Ammon's horn (tissue), 1 donor: Measurements from ENCODE around the gene FHL3.

Experiments
- DNase-seq: peaks from one replicate; pipeline ENCODE4 v3.0.0-alpha.2; 2016; ENCODE audit warnings: low spot score

FHL3 gene, protein sequence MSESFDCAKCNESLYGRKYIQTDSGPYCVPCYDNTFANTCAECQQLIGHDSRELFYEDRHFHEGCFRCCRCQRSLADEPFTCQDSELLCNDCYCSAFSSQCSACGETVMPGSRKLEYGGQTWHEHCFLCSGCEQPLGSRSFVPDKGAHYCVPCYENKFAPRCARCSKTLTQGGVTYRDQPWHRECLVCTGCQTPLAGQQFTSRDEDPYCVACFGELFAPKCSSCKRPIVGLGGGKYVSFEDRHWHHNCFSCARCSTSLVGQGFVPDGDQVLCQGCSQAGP

DNA sequence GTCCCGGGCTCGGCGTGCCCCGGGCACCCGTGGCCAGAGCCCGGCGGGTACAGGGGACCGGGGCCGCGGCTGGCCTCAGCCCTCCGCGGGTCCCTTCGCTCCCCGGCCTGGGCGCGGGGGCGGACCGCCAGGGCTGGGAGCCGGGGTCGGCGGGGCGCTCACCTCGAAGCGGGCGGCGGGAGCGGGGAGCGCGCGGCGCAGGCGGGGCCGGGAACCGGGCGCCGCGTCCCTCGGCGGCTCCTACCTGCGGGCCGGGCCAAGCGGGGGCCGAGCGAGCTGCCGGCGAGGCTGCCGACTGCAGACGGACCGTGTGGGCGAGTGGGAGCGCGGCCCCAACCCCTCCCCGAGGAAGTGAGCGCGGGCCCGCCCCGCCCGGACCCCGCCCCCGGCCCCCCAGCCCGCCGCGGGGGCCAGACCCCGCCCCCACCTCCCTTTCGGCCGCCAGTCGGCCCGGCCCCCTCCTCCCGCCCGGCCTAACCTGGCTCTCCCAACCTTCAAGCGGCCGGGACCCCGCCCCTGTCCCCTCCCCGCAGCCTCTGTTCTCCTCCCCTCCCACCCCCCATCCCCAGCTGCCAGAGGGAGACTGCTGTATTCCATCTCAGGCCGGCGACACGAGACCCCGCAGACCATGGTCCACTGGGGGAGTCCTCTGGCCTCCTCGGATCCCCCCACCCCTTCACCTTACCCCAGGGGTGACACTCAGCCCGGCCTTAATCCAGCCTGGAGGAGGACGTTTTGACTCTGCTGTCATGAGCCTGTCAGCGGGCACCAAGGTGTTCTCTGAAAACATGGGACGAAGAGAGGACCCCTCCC, at the start of gene FHL3:
Gene FHL3, minus strand, starts transcription at position 320 of the 813 bp plus-strand sequence. CDS start 6,102 bp downstream, outside the sequence.
- DNase-seq: peak; percentile 27

DNA sequence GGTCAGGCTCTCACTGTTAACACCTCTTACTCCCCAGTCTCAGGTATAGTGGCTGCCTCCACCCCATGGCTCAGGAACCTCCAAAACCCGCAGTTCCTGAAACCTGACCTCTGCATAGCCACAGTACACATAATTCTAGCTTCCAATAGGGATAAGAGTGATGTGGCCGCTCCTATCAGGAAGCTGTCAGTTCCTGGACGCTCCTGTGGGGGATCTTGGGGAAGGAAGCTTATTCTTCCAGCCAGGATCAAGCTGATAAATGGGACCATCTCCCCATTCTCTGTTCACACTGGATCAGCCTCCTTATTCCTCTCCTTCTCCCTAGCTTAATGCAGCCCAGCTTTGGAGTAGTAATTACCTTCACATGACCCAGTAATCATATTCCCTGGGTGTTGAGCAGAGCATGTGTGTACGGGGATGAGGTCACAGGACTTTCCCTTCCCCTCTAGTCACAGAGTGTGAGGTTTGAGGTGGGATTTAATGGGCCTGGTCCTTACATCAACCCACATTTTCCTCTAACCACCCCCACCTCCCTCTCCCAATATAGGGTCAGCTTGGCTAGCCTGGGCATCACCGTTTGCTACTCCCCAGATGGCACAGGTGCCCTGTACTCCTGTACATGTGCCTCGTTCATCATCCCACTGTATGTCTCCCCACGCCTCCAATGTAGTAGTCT, 48.2 kb upstream of the FHL3 start:
- DNase-seq: no peak

DNA sequence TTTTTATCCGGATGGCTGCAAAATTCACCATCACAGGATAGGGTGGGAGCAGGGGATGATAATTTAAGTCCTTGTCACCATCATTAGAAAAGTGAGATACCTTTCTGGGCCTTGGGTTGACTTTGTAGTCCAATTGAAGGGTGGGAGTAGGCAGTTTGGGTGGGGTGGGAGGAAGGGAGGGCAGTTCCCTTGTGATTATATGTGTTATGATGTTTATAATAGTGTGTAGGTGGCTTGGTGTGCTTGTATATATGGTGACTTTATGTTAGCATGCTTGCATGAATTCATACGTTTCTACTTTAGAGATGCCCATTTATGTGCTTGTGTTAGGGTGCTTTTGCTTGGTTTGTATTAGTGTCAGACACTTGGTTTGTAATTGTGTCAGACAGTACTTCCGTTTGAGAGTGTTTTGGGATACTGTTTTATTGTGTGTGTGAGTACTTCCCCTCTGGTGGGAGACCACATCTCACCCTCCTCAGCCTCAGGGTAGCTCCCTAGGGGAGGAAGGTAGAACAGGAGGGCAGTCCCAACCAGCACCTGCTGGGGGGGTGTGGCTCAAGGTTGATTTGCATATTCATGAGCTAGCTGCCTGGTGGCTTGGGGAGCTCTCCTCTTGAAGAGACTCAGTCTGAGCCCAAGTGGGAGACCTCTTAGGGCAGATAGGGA, 47.6 kb upstream of the FHL3 start:
- no peak for DNase-seq

DNA sequence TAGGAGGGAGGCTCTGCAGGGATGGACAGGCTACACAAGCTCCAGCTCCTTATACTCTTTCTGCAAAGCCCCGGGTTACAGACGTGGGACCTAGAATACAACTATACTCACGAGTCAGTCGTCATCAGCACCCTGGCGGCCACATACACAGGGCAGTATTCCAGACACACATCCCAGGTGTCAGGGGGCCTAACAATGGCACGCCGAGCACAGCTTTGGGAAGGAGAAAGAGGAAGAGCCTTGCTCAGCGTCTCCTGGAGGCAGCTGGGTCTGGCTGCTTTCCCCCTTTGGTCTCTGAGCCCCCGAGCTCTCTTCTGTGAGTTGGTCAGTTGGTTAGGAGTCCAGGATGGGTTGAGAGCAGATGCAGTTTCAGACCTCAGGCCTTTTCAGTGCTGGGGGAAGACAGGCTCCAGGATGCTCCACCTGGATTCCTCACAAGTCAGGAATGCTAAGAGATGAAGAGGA, 45.8 kb upstream of the FHL3 start:
- DNase-seq: no peak

DNA sequence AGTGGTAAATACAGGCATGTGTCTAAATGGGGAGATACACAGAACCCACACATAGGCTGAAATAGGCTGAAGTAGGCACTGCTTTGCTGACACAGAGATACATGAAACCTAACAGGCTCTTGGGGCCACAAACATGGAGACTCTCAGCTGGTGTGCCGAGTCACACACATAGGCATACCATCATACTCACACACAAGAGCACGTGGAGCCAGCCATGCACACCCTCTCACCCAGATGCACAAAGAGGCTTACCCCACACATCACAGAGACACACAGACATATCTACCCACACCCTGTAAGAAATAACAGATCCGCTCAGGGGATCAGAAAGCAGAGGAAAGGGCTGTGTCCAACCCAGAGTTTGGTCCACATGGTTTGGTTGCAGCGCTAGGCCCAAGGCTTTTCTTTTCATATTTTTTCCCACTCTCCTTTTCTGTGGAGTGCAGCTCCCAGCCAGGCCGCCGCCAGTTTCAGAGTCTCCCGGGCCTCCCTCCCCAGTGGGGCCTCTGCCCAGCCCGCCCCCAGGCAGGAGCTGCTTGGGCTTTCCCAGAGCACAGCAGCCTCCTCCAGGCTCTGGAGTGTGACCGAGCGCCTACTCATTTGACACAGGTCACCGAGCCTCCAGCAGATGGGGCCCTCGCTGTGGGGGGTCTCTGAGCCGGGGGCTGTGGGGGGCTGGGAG, 45.2 kb upstream of the FHL3 start:
- DNase-seq: no peak

DNA sequence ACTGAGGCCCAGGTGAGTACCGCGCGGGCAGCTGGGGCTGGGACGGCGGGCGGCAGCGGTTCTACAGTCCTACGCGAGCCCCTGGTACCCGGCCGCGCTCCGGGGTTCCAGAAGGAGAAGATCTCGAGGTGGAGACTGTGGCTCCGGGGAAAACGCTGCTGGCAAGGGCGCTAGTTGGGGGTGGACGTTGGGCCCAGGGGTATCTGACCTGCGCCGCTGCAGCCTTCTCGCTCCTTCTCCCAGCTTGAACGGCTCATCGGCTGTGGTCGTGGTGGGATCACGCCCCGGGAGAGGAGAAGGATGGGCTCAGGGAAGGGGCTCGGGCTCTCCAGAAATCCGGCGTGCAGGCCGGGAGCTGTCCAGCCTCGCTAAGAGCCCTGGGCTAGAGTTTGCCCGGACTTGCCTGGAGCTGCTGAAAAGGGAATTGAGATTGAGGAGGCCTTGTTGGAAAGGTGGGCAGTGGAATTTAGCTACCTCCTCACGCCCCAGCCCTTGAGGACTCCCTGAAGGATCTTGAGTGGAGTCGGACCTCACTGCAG, 42.4 kb upstream of the FHL3 start:
- DNase-seq: no peak

DNA sequence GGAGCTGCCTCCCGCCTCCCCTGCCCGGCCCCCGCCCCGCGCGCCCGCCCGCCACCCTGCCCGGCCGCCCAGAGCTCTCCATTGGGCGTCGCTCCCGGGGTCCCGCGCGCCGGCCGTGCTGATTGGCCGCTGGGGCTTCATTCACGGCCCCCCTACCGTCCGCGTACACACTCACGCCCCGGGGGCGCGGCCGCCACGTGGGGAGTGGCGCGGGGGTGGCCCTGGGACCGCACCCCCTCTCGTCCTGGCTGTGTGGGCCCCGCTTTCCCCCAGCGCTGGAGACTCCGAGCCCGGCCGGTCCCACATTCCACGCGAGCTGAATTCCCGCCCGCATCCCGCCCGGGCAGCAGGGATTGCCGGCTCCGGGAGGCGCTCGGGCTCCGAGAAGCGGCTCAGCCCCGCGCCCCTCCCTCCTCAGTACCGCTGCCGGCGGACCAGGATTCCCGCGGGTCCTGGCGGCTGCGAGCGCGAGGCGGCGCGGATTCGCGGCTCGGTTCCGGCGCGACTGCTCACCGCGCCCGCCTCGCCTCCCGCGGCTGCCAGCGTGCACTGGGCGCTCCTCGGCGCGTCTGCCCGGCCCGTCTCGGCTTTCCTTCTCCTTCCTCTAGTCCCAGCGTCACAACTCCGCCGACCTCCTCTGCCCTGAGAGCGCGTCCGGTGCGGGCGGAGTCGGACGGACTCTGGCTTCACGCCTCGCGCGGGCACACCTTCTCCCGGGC, 41.7 kb upstream of the FHL3 start:
- DNase-seq: peak; percentile 92

DNA sequence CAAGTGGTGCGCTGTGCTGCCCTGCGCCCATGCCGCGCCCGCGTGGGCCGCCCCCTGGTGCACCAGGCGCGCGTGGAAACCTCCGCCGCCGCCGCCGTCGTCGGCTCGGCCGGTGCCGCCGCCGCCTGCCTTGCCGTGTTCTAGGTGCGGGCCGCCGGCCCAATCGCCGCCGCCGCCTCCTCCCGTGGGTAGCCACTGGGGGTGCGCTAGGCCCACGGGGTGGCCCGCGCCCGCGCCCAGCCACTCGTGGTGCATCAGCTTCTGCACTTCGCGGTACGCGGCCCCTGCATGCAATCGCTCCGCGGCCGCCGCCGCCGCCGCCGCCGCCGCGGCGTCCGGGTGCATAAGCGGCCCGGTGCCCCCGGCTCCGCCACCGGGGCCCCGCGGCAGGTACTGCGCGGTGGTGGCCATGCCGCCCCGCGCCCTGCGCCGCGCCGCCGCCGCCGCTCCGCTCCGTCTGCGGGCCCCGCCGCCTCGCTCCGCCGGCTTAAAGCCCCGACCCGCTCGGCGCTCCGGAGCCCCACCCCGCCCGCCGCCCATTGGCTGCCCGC, 41.1 kb upstream of the FHL3 start, which contains the start of gene POU3F1:
Gene POU3F1, minus strand, starts transcription at position 461 of the 551 bp plus-strand sequence. Its CDS starts 50 bp downstream, at position 411.
- no peak for DNase-seq

DNA sequence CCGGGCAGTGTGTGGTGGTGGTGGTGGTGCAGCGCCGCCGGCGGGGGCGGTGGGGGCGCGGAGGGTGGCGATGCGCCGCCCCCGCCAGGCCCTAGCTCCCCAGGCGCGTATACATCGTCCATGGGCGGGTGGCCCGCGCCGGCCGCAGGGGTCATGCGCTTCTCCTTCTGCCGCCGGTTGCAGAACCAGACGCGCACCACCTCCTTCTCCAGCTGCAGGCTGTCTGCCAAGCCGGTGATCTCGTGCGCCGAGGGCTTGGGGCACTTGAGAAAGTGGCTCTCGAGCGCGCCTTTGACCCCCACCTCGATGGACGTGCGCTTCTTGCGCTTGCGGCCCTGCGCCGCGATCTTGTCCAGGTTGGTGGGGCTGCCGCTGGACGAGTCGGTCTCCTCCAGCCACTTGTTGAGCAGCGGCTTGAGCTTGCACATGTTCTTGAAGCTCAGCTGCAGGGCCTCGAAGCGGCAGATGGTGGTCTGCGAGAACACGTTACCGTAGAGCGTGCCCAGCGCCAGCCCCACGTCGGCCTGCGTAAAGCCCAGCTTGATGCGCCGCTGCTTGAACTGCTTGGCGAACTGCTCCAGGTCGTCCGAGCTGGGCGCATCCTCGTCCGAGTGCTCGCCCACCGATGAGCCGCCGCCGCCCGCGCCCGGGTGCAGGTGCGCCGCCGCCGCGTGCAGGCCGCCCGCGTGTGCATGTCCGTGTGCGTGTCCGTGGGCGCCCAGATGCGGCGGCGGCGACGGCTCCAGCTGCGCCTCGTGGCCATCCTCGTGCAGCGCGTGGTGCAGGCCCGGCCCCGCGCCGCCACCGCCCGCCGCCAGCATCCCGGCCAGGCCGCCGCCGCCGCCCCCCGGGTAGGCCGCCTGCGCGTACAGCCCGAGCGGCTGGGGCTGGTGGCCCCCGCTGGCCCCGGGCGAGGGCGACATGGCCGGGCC, 40.4 kb upstream of the FHL3 start:
- no peak for DNase-seq

DNA sequence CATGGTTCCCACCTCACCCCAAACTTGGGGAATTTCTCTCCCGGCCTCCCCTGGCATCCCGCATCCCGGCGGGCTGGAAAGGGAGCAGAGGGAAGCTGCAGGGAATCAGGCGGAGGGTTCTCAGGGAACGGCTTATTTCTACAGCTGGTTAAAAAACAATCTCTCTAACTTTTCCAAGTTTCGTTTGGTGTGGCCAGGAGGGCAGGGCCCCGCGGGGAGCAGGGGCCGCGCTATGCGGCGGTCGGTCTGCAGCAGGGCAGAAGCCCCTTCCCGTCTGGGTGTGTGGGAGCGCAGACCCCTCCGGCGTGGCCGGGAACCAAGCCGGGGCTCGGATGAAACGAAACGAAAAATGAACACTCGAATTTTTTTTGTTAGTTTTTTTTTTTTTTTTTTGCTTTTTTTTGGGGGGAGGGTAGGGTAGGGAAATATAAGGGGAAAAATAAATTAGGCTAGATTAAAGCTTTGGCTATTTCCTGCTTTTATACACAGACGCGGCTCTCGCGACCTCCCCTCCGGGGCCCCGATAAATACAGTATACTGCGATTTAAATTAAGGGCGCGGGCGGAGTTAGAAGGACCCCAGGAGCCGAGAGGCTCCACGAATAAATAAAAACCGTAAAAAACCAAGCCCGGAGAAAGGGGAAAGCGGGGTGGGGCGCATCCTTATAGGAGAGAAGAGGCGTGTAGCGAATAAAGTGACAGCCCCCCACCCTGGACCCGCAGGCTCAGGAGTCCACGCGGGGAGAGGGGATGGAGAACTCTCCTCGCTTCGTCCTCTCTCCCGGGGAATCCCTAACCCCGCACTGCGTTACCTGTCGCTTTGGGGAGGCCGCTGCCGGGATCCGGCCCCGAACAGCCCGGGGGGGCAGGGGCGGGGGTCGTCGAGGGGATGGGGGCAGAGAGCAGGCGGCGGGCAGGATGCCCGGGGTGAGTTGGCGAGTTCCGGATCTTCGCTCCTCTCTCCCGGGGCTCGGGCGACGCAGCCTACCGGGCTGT, 39.2 kb upstream of the FHL3 start:
- no peak for DNase-seq

DNA sequence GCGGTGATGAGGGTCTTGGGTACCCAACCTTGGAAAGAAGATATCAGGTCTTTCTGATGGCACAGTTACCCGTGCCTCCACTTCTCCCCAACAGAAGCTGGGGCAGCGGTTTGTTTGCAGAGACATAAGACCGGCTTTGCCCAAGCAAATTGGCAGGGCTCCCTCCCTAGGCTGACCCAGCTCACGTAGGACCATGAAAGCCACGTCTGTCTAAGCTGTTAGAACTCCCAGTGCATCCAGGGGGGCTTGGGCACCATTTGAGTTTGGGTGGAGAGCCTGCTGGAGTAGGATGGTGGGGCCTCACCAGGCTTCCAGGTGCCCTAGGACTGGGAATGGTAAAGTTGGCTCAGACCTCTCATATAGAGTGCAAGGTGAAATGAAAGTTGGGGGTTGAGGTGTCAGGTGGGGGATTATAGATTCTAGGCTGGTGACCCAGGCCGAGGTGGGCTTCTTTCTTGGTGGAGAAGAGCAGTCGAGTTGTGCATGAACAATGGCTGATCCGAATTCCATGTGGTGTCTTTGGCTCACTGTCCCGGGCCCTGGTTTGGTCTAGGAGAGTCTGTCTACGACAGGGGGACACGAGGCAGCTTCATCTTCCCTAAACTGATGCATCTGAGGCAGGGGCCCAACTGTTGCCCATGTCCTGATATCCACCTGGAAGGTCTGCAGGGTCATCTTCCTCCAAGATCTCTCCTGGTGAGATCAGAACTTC, 37.9 kb upstream of the FHL3 start:
- DNase-seq: no peak

DNA sequence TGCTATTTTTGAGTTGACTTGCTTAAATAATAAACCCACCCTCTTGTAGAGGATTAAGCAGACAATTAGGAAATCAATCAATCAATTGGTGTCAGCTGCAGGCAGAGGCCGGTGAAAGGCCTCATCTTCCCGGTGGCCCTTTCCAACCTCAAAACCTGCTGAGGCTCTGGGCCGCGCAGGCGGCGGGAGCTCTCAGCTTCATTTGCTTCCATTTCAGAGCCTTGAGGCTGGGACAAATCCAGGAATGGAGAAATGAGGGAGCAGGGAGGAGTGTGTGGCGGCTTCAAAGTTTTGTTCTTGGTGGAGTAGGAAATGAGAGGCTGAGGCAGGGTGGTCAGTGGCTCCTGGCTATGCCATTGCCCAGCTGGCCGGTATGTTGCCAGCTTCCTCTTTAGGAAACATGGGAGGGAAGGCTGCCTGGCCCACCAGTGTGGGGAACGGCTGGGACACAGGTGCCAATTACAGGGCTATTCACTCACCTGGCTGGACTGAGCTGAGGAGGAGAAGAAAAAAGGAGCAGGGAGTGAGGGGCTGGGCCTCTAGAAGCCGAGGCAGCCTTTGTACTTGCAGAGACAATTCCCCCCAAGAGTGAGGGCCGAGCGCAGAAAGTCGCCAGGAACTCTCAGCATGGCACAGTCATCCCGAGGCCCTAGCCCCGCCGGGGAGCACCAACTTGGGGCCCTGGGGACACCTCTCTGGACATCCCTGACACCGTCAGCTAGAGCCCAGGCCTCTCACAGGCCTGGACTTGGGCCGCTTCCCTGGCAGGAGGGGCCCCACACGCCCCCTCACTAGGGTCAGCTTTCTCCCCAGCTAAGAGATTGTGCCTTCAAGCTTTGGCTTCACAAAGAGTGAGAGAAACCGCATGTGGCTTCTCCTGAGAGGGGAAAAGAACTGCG, 36.9 kb upstream of the FHL3 start:
- no peak for DNase-seq

DNA sequence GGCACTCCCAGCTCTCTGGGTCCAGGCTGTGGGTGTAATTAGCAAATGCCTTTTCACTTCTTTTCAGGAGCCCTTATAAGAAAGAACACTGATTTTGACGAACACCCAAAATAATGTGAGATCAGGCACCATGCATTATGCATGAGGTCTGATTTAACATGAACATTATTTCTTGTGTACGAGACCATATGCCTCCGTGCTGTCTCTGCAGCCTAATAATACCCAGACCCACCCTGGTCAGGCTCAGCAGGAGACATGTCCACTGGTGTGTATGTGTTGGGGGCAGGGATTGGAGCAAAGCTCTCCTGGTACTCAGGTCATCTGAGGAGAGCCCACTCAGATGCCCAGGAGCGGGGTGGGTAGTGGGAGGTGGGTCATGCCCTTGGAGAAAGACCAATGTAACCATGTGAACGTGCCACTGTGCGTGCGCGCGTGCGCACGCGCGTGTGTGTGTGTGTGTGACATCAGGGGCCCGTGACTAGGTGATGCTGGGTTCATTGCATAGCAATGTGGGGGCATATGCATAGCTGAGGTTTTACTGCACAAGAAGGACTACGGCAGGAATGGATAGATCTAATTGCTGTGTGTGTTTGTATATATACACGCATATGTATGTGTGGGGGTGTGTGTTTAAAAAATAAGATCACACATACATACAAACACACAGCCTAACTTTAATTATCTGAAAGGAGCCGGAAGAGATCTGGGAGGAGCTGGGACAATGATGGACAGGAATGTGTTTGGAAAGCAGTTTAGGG, 34.2 kb upstream of the FHL3 start:
- DNase-seq: no peak

DNA sequence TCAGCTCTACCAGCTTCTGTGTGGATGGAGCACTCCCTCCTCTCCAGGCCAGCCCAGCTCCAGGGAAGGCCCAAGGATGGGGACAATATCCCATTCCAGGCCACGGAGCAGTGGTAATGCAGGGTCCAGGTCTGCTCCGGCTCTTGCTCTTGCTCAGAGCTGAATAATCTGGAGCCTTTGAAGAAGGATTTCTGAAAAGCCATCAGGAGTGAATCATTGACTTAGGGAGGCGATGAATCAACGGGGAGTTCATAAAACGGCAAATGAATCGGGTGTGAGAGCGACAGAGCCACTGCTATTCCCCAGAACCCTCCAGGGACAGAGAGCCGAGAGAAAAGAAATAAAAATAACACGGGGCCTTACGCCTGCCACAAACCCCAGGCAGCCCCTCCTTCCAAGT, 33.5 kb upstream of the FHL3 start:
- no peak for DNase-seq

DNA sequence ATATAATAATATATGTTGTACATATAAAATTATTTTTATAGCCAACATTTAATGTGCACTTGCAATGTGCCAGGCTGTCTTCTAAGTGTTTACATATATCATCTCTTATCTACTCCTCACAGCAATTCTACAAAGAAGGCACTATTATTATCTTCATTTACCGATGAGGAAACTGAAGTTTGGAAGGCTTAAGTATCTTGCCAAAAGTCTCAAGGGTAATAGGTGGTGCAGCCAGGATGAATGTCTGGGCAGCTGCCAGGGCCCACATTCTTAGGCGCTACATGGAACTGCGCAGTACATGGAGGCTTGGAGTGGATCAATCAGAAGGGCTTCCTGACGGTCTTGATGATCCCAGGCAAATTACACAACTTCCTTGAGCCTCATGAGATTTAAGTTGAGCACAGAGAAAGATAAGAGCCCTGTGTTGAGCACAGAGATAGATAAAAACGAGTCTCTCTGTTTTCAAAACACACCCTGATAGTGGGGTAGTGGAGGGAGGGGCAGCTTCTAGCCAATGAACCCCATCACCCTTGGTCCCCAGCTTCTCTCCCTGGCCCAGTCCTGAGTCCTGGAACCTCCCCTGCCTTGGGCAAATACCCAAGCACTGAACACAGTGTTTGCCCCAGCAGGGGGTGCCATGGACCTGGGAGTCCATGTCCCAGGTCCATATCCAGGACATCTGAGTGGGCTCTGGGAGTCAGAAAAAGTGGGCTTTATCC, 32.1 kb upstream of the FHL3 start:
- no peak for DNase-seq
